GM12892 (cell line): Measurements from ENCODE around the gene FBXL7.

Experiments used
- POLR2A ChIP-seq: IDR thresholded peaks from 2 replicates; pipeline ENCODE4 v1.6.1; 2011; ENCODE audit warnings: low read depth, low read length, control low read depth
- POLR2AphosphoS5 ChIP-seq: IDR thresholded peaks from 2 replicates; pipeline ENCODE4 v1.6.1; 2011; ENCODE audit warnings: low read depth, low read length, control low read depth
- TAF1 ChIP-seq: IDR thresholded peaks from 2 replicates; pipeline ENCODE4 v1.6.1; 2011; ENCODE audit warnings: low read depth, mild to moderate bottlenecking, control low read depth, low read length, borderline replicate concordance

GRCh38 chr5:15533129-15533893 lies 33.3 kb downstream of the FBXL7 start:
- TF ChIP-seq POLR2A (no peak), POLR2AphosphoS5 (no peak), TAF1 (no peak)
